DMS53 treated with DMSO at 0.1 percent for 48 hours (cell line): ENCODE data around the gene LRRC18.

ENCODE experiments used
- DNase-seq: peaks from one replicate; lab custom pipeline; 2025; ENCODE audit not compliant: unreplicated experiment; lab: John Stamatoyannopoulos, UW

LRRC18 gene

DNA sequence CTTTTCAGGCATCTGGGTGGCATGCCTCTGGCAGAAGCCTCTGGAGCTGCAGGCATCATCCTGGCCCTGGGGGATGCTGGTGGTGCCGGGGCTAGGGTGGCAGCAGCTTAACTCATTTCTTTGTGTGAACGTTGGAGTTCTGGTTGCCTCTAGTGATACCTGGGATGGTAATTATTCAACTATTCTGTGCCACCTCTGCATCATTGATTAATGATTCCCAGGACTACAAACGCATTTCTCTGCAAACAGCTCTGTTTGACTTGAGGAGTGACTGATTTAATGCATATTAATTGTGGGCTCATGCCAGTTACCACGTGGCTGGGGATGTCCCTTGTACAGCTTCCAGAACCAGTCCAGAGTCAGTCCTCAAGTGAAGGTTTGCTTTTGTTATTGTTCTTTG, 55.9 kb downstream of the LRRC18 start:
- DNase-seq = no peak

DNA sequence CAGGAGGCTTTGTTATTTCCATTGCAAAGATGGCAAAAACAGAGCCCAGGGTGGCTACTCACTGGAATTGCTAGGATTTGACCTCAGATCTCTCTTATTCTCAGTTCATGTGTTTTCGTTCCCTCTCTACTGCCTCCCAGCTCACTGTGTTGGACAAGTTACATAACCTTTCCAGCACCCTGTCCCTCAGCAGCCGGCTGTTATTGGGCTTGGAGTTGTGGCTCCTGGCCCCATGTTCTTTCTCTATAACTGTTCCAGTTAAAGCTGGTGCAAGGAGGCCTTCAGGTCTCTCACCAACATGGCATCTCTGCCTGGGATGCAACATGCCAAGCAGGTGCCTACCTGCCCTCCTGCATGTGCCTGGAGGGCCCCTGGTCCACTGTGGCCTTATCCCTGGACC, 56.8 kb downstream of the LRRC18 start:
- no peak for DNase-seq

DNA sequence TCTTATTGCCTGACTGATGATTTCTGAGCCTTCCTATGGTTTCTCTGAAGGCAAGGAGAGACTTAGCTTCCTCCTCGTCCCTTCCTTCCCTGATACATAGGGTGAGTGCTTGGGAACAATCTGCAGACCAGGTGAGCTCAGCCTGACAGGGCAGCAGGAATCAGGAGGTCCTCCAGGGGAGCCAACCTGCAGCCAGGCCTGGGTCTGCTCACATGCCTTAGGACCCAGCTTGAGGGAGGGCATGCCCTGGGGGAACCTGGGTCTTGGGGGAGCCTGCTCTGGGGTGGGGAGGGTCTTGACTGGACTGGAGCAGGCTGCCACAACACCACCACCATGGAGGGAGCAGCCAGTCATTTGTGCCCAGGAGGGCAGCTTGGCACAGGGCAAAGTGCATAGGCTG, 57.7 kb downstream of the LRRC18 start:
- no peak for DNase-seq

DNA sequence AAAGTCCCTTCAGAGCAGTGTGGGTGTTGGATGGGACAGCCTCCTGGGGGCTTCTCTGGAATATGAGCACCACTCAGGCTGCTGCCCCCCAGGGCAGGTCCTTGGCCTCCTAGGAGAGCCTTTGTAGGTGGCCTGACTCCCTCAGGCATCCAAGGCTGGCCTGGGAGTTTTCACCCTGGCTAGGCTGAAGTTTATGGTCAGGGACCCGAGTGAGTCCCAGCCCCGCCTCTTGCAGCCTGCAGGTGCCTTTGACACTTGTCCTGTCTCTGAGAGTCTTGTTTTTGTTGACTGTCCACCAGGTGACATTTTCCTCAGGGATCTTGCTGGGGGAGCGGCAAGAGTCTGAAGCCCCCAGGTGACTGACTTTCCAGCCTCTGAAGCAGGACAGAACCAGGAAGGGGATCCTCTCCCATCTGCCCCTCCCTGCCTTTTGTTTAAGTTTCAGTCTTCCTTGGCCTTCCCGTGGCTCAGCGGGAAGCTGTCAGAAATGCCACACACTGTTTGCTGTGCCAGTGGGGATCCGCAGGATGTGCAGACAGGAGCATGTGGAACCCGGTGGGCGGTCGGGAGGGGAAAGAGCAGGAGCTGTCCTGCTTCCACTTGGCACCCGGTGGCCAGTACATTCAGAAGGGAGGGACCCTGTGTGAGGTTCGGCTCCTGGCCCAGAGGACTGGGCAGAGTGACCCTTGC, 59.5 kb downstream of the LRRC18 start:
- DNase-seq = no peak

DNA sequence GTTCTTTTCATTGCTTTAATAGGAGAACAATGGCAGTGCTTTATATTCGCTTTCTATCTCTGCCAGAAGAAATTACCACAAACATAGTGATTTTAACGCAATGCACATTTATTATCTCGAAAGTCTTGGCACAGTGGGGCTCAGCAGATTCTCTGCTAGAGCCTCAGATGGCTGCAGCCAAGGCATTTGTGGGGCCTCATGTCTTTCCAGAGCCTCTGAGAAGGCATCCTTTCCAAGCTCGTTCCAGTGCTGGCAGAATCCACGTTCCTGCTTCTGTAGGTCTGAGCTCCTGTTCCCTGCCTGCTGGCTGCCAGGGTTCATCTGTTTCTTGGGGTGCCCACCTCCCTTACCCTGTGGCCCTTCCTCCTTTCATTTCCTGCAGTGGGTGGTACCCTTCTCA, 60.2 kb downstream of the LRRC18 start:
- no peak for DNase-seq

DNA sequence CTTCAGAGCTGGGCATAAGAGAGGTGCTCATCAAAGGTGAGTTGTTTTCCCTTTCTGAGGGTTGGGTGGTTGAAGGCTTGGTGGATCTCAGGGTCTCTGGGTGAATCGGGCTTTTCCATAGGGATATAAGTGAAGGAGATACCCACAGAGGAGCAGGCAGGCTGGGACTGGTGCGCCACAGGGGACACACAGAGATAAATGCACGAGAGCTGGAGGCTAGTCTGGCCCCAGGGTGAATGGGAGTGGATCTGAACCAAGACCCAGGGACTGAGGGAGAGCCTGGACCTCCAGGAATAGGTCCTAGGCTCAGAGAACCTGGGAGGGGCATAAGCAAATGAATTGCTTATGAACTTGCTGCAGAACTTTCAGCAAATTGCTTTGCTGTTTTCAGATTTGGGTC, 61.5 kb downstream of the LRRC18 start:
- DNase-seq = no peak

DNA sequence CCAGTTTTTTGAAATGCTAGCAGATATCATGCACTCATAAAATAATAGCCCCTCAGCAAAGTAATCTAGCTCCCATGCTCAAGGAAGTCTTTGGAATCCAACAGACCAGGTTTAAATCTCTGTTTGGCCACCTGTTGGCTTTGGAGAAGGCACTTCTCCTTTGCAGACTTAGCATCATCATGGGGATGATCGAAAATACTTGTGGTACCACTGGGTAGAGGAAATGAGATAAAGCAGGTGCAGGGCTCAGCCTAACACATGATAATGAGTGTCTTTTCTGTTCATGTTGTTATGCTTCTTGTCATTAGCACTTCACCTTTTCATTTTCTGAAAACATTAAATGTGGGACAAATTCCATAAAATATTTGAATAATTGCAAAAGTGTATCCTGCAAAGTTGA, 67.4 kb downstream of the LRRC18 start:
- DNase-seq = no peak
